ENCODE data around the gene ATF7. TPM values are rescaled to one million over a fixed set of nuclear protein-coding genes. Genes with fewer than 3 reads are reported as not detected.

ATF7 gene
- total RNA-seq, 1 donor from 2014 or later = 26.6 TPM

GRCh38 chr12:53500776-53501614, 125.2 kb downstream of the ATF7 start, which contains the start of gene TARBP2:
TSS of gene TARBP2 (plus strand) at chr12:53501283. CDS start at chr12:53501409, 126 bp downstream.
- no peaks in the 10 kb centered on the region for H3K9me3 ChIP-seq (ENCODE audit: control insufficient read depth in 3 of 3, low read length in 3 of 3)
- peak within 1 kb of the TSS; percentile 97 for H3K27ac ChIP-seq (ENCODE audit: low read depth, low read length)
- H3K9ac ChIP-seq (ENCODE audit: low read depth in 1 of 3, low read length in 3 of 3) = peak within 1 kb of the TSS; percentile 89 to 99 (median 95)
- H3K4me3 ChIP-seq (ENCODE audit: low read length in 3 of 3) = peak within 1 kb of the TSS; percentile 86 to 96 (median 93)
- H3K36me3 ChIP-seq (ENCODE audit: control insufficient read depth in 3 of 3, insufficient read depth in 3 of 3, low read length in 3 of 3) = peaks cover 10 to 24% (median 15%) of the 10 kb centered on the region in 3 donors
- peaks cover 38 to 58% (median 39%) of the 10 kb centered on the region in 3 donors for H3K4me1 ChIP-seq (ENCODE audit: control insufficient read depth in 3 of 3, insufficient read depth in 3 of 3, low read length in 3 of 3)
- H3K27me3 ChIP-seq (ENCODE audit: control insufficient read depth in 3 of 3, insufficient read depth in 3 of 3, low read length in 3 of 3) = no peaks in the 10 kb centered on the region

DNA sequence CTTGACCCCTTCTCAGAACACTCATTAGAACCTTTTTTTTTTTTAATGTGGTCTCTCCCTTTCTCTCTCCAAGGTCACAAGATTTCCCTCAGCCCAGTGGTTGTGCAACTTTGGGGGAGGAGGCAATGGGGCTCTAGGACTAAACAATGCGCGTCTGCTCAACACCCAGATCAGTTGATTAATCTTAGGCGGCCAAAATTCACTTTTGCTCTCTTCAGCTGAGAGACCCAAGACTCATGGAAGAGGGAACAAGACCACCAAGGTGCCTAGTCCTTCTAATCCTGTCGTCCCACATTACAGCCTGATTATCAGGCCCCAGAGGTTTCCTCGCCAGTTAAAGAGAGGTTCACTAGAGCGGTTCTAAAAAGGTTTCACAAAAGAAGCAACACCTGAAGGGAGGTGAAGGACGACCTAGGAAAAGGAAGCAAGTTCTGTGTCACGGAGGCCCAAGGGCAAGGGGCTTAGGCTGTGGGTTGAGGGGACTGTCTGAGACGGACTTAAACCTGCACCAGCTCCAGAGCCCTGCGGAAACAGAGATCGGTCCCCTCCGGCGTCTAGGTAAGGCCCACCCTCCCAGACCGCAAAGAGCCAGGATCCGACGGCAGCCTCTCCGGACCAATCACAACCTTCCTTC, 125.9 kb downstream of the ATF7 start:
- Histone ChIP-seq H3K4me1 (ENCODE audit: control insufficient read depth in 3 of 3, insufficient read depth in 3 of 3, low read length in 3 of 3) (peaks cover 40 to 55% (median 41%) of the 10 kb centered on the region in 3 donors), H3K36me3 (ENCODE audit: control insufficient read depth in 3 of 3, insufficient read depth in 3 of 3, low read length in 3 of 3) (peaks cover 6 to 17% (median 9%) of the 10 kb centered on the region in 3 donors), H3K9me3 (ENCODE audit: control insufficient read depth in 3 of 3, low read length in 3 of 3) (no peaks in the 10 kb centered on the region), H3K9ac (ENCODE audit: low read depth in 1 of 3, low read length in 3 of 3) (peak overlapping the region; percentile 88 to 99 (median 94)), H3K27me3 (ENCODE audit: control insufficient read depth in 3 of 3, insufficient read depth in 3 of 3, low read length in 3 of 3) (no peaks in the 10 kb centered on the region), H3K27ac (ENCODE audit: low read depth, low read length) (peak overlapping the region; percentile 97), H3K4me3 (ENCODE audit: low read length in 3 of 3) (peak overlapping the region; percentile 86 to 96 (median 93))

GRCh38 chr12:53499266-53500141, 126.7 kb downstream of the ATF7 start, which contains the start of gene MAP3K12:
TSS of gene MAP3K12 (minus strand) at chr12:53499458. CDS start at chr12:53487391, 12,067 bp downstream.
- Histone ChIP-seq H3K4me3 (ENCODE audit: low read length in 3 of 3) (peak within 1 kb of the TSS; percentile 86 to 96 (median 93)), H3K4me1 (ENCODE audit: control insufficient read depth in 3 of 3, insufficient read depth in 3 of 3, low read length in 3 of 3) (peaks cover 37 to 47% (median 41%) of the 10 kb centered on the region in 3 donors), H3K9me3 (ENCODE audit: control insufficient read depth in 3 of 3, low read length in 3 of 3) (no peaks in the 10 kb centered on the region), H3K9ac (ENCODE audit: low read depth in 1 of 3, low read length in 3 of 3) (peak within 1 kb of the TSS; percentile 88 to 99 (median 94)), H3K36me3 (ENCODE audit: control insufficient read depth in 3 of 3, insufficient read depth in 3 of 3, low read length in 3 of 3) (peaks cover 3 to 11% (median 4%) of the 10 kb centered on the region in 3 donors), H3K27ac (ENCODE audit: low read depth, low read length) (peak within 1 kb of the TSS; percentile 97), H3K27me3 (ENCODE audit: control insufficient read depth in 3 of 3, insufficient read depth in 3 of 3, low read length in 3 of 3) (no peaks in the 10 kb centered on the region)

DNA sequence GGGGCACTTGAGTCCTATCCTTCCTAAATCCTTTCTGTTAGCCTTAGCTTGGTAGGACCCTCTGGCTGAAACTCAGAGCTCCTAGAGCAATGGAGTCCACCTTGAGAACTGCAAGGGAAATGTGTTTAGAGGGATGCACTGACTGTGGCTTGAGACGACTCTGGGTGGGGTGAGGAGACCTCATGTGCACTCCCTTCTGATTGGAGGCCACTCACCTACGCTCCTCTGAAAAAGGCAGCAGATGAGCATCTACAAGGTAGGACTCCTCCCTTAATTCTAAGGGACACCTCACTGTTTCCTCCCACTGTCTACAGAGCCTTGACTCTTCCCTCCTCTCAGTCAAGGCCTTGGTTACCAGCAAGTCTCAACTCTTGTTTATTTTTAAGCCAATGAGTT, 127.9 kb downstream of the ATF7 start:
- H3K27me3 ChIP-seq (ENCODE audit: control insufficient read depth in 3 of 3, insufficient read depth in 3 of 3, low read length in 3 of 3) = no peaks in the 10 kb centered on the region
- no peak overlapping the region for H3K27ac ChIP-seq (ENCODE audit: low read depth, low read length)
- no peaks in the 10 kb centered on the region for H3K36me3 ChIP-seq (ENCODE audit: control insufficient read depth in 3 of 3, insufficient read depth in 3 of 3, low read length in 3 of 3)
- peaks cover 43 to 56% (median 47%) of the 10 kb centered on the region in 3 donors for H3K4me1 ChIP-seq (ENCODE audit: control insufficient read depth in 3 of 3, insufficient read depth in 3 of 3, low read length in 3 of 3)
- peak overlapping the region in 1 of 3 donors; percentile 28 for H3K9ac ChIP-seq (ENCODE audit: low read depth in 1 of 3, low read length in 3 of 3)
- no peaks in the 10 kb centered on the region for H3K9me3 ChIP-seq (ENCODE audit: control insufficient read depth in 3 of 3, low read length in 3 of 3)
- H3K4me3 ChIP-seq (ENCODE audit: low read length in 3 of 3) = peak overlapping the region in 2 of 3 donors; percentile 13 to 93

- peaks cover 43 to 55% (median 45%) of the 10 kb centered on the region in 3 donors for H3K4me1 ChIP-seq (ENCODE audit: control insufficient read depth in 3 of 3, insufficient read depth in 3 of 3, low read length in 3 of 3)
- no peak overlapping the region for H3K27ac ChIP-seq (ENCODE audit: low read depth, low read length)
- no peaks in the 10 kb centered on the region for H3K36me3 ChIP-seq (ENCODE audit: control insufficient read depth in 3 of 3, insufficient read depth in 3 of 3, low read length in 3 of 3)
- H3K4me3 ChIP-seq (ENCODE audit: low read length in 3 of 3) = no peak overlapping the region
- no peaks in the 10 kb centered on the region for H3K9me3 ChIP-seq (ENCODE audit: control insufficient read depth in 3 of 3, low read length in 3 of 3)
- no peak overlapping the region for H3K9ac ChIP-seq (ENCODE audit: low read depth in 1 of 3, low read length in 3 of 3)
- H3K27me3 ChIP-seq (ENCODE audit: control insufficient read depth in 3 of 3, insufficient read depth in 3 of 3, low read length in 3 of 3) = no peaks in the 10 kb centered on the region
These were observed 128.7 kb downstream of the ATF7 start for GRCh38 chr12:53497461-53497860.

DNA sequence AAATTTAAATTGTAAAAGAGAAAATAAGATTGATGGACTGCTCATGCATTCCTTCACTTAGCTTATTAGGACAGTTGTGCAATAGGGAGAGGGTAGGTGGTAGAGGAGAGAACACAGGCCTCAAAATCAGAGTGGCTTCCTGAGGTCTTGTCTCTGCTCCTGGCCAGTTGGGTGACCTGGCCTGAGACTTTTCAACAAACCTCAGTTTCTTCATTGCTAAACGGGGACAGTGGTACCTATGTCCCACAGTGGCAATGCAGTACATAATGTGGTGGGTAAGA, 129.5 kb downstream of the ATF7 start:
- peak overlapping the region; percentile 6 for H3K27ac ChIP-seq (ENCODE audit: low read depth, low read length)
- H3K9me3 ChIP-seq (ENCODE audit: control insufficient read depth in 3 of 3, low read length in 3 of 3) = no peaks in the 10 kb centered on the region
- H3K4me3 ChIP-seq (ENCODE audit: low read length in 3 of 3) = no peak overlapping the region
- H3K36me3 ChIP-seq (ENCODE audit: control insufficient read depth in 3 of 3, insufficient read depth in 3 of 3, low read length in 3 of 3) = no peaks in the 10 kb centered on the region
- H3K4me1 ChIP-seq (ENCODE audit: control insufficient read depth in 3 of 3, insufficient read depth in 3 of 3, low read length in 3 of 3) = peaks cover 41 to 54% (median 44%) of the 10 kb centered on the region in 3 donors
- no peaks in the 10 kb centered on the region for H3K27me3 ChIP-seq (ENCODE audit: control insufficient read depth in 3 of 3, insufficient read depth in 3 of 3, low read length in 3 of 3)
- H3K9ac ChIP-seq (ENCODE audit: low read depth in 1 of 3, low read length in 3 of 3) = no peak overlapping the region

GRCh38 chr12:53495903-53496751, 130.1 kb downstream of the ATF7 start:
- no peak overlapping the region for H3K9ac ChIP-seq (ENCODE audit: low read depth in 1 of 3, low read length in 3 of 3)
- H3K27ac ChIP-seq (ENCODE audit: low read depth, low read length) = peak overlapping the region; percentile 6

GRCh38 chr12:53493610-53494391, 132.4 kb downstream of the ATF7 start:
- Histone ChIP-seq H3K4me3 (ENCODE audit: low read length in 3 of 3) (peak overlapping the region; percentile 77 to 82 (median 80)), H3K27me3 (ENCODE audit: control insufficient read depth in 3 of 3, insufficient read depth in 3 of 3, low read length in 3 of 3) (no peaks in the 10 kb centered on the region), H3K27ac (ENCODE audit: low read depth, low read length) (peak overlapping the region; percentile 83), H3K9ac (ENCODE audit: low read depth in 1 of 3, low read length in 3 of 3) (peak overlapping the region; percentile 69 to 80 (median 69)), H3K4me1 (ENCODE audit: control insufficient read depth in 3 of 3, insufficient read depth in 3 of 3, low read length in 3 of 3) (peaks cover 23 to 35% (median 32%) of the 10 kb centered on the region in 3 donors), H3K36me3 (ENCODE audit: control insufficient read depth in 3 of 3, insufficient read depth in 3 of 3, low read length in 3 of 3) (no peaks in the 10 kb centered on the region), H3K9me3 (ENCODE audit: control insufficient read depth in 3 of 3, low read length in 3 of 3) (no peaks in the 10 kb centered on the region)

More at GRCh38 chr12:53495903-53496751, 130.1 kb downstream of the ATF7 start:
- no peaks in the 10 kb centered on the region for H3K27me3 ChIP-seq (ENCODE audit: control insufficient read depth in 3 of 3, insufficient read depth in 3 of 3, low read length in 3 of 3)
- no peaks in the 10 kb centered on the region for H3K9me3 ChIP-seq (ENCODE audit: control insufficient read depth in 3 of 3, low read length in 3 of 3)
- no peak overlapping the region for H3K4me3 ChIP-seq (ENCODE audit: low read length in 3 of 3)
- peaks cover 37 to 48% (median 41%) of the 10 kb centered on the region in 3 donors for H3K4me1 ChIP-seq (ENCODE audit: control insufficient read depth in 3 of 3, insufficient read depth in 3 of 3, low read length in 3 of 3)
- no peaks in the 10 kb centered on the region for H3K36me3 ChIP-seq (ENCODE audit: control insufficient read depth in 3 of 3, insufficient read depth in 3 of 3, low read length in 3 of 3)

Measured in skeletal muscle tissue (tissue), 4 donors.